Tibial artery (tissue), 4 donors: ENCODE data around the gene PSRC1.
A peak's percentile ranks its signal among the peaks of the same experiment; 100 is the strongest.

Experiments used
- DNase-seq, 2 donors: peaks; one replicate each; pipeline ENCODE4 v3.0.0-alpha.2; 2019
- H3K27ac ChIP-seq, 2 donors: fragments of 200-600 bp; sonication (generic) in 1 of 2; 1 replicate in 1 of 2; 2 replicates in 1 of 2; pipeline ENCODE4 v1.5.1; 2018 to 2019; ENCODE audit warnings: mild to moderate bottlenecking in 1 of 2
- H3K27me3 ChIP-seq, 2 donors: fragments of 200-600 bp; sonication (generic) in 1 of 2; one replicate each; pipeline versions ENCODE4 v1.5.1 to v1.6.0; 2016 to 2019
- H3K36me3 ChIP-seq, 3 donors: fragments of 200-600 bp; sonication (generic) in 2 of 3; one replicate each; pipeline ENCODE4 v1.5.1; 2016 to 2019; ENCODE audit warnings: mild to moderate bottlenecking in 2 of 3
- H3K4me1 ChIP-seq, 4 donors: fragments of 200-600 bp; sonication (generic) in 2 of 4; 1 replicate in 3 of 4; 2 replicates in 1 of 4; pipeline ENCODE4 v1.5.1; 2016 to 2019
- H3K4me3 ChIP-seq, 2 donors: fragments of 200-600 bp; sonication (generic) in 1 of 2; 1 replicate in 1 of 2; 2 replicates in 1 of 2; pipeline ENCODE4 v1.5.1; 2018 to 2019; ENCODE audit warnings: mild to moderate bottlenecking in 2 of 2
- H3K9me3 ChIP-seq, 3 donors: fragments of 200-600 bp; sonication (generic) in 1 of 3; one replicate each; pipeline ENCODE4 v1.5.1; 2016 to 2019
- intact Hi-C: fragments of 100-400 bp; cut with DNase I; formaldehyde crosslinking; loops from one replicate; pipeline ENCODE4 v1.15.0; 2023; ENCODE audit warnings: low total_unique reads
- TF ChIP-seq, protein P1 (sequence below), 2 experiments: fragments of 200-600 bp in 1 of 2; fragments of 450-650 bp in 1 of 2; IDR thresholded peaks; one replicate each; pipeline ENCODE4 v1.5.1; 2017 to 2019; ENCODE audit warnings: antibody characterized with exemption in 2 of 2, mild to moderate bottlenecking in 1 of 2, moderate library complexity in 1 of 2

The PSRC1 gene

DNA sequence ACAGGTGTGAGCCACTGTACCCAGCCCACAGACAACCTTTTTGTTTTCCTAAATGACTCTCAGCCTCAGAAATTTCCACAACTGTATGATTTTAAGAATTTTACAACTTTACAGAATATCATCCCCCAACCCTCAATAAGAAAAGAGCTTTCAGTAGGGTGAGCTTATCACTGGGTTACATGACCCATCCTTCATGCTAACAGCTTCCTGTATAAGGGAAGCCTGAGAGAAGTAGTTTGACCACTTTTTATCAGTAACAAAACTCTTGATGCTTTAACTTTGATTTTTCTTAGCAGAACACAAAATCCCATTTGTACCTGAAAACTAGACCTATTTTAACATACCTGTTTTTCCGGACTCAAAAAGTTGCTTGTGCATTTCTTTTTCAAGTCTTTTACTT is 33.6 kb upstream of the PSRC1 start:
- no peaks in the 10 kb centered on the region for H3K27me3 ChIP-seq
- no peak for DNase-seq
- no peaks in the 10 kb centered on the region for H3K4me1 ChIP-seq
- H3K4me3 ChIP-seq: no peak overlapping the region
- TF ChIP-seq, protein P1, sequence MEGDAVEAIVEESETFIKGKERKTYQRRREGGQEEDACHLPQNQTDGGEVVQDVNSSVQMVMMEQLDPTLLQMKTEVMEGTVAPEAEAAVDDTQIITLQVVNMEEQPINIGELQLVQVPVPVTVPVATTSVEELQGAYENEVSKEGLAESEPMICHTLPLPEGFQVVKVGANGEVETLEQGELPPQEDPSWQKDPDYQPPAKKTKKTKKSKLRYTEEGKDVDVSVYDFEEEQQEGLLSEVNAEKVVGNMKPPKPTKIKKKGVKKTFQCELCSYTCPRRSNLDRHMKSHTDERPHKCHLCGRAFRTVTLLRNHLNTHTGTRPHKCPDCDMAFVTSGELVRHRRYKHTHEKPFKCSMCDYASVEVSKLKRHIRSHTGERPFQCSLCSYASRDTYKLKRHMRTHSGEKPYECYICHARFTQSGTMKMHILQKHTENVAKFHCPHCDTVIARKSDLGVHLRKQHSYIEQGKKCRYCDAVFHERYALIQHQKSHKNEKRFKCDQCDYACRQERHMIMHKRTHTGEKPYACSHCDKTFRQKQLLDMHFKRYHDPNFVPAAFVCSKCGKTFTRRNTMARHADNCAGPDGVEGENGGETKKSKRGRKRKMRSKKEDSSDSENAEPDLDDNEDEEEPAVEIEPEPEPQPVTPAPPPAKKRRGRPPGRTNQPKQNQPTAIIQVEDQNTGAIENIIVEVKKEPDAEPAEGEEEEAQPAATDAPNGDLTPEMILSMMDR (IDR thresholded peaks at IDR 0.05): no peak
- peaks cover 98 to 100% (median 100%) of the 10 kb centered on the region in 3 donors for H3K36me3 ChIP-seq
- no peaks in the 10 kb centered on the region for H3K9me3 ChIP-seq
- intact Hi-C loops: no loop called here
- H3K27ac ChIP-seq: no peak overlapping the region

GRCh38 chr1:109315288-109315687 is 32.3 kb upstream of the PSRC1 start:
- H3K4me1 ChIP-seq: no peaks in the 10 kb centered on the region
- TF ChIP-seq, protein P1 (IDR thresholded peaks at IDR 0.05): no peak
- H3K27ac ChIP-seq: no peak overlapping the region
- H3K9me3 ChIP-seq: no peaks in the 10 kb centered on the region
- H3K36me3 ChIP-seq: peaks cover 98 to 100% (median 100%) of the 10 kb centered on the region in 3 donors
- H3K4me3 ChIP-seq: no peak overlapping the region
- no peak for DNase-seq
- H3K27me3 ChIP-seq: no peaks in the 10 kb centered on the region
- intact Hi-C loops: no loop called here

DNA sequence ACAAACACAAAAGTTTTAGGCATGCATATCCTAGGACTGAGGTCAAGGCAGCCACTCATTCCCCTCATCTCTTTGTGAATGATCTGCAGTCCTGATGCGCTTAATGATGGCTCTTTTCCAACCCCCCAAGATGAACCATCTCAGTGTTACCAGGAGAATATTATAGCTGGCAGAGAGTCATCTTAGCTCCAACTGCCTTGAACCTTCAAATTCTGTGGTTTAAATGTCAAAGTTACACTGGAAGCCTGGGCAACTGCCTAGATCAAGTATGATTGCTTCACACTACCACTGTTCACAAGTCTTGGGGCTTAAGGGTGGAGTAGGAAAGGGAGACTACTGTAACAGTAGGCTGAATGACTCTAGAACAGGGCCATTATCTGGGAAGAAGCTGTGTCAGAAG is 31.9 kb upstream of the PSRC1 start:
- peaks cover 94 to 100% (median 95%) of the 10 kb centered on the region in 3 donors for H3K36me3 ChIP-seq
- DNase-seq: no peak

GRCh38 chr1:109312978-109313775 is 30.2 kb upstream of the PSRC1 start:
- Histone ChIP-seq H3K27me3 (no peaks in the 10 kb centered on the region), H3K36me3 (peaks cover 85 to 98% (median 93%) of the 10 kb centered on the region in 3 donors), H3K27ac (no peak overlapping the region), H3K4me1 (peaks cover 0 to under 1% (median 0%) of the 10 kb centered on the region in 4 donors), H3K9me3 (no peaks in the 10 kb centered on the region), H3K4me3 (no peak overlapping the region)
- intact Hi-C loops: no loop called here
- peak in 1 of 2 donors; percentile 28 for DNase-seq
- TF ChIP-seq, protein P1 (IDR thresholded peaks at IDR 0.05): no peak

More for the DNA sequence above, 31.9 kb upstream of the PSRC1 start:
- Histone ChIP-seq H3K27me3 (no peaks in the 10 kb centered on the region), H3K4me3 (no peak overlapping the region), H3K27ac (no peak overlapping the region), H3K9me3 (no peaks in the 10 kb centered on the region), H3K4me1 (no peaks in the 10 kb centered on the region)
- TF ChIP-seq, protein P1 (IDR thresholded peaks at IDR 0.05): no peak
- intact Hi-C loops: no loop called here

DNA sequence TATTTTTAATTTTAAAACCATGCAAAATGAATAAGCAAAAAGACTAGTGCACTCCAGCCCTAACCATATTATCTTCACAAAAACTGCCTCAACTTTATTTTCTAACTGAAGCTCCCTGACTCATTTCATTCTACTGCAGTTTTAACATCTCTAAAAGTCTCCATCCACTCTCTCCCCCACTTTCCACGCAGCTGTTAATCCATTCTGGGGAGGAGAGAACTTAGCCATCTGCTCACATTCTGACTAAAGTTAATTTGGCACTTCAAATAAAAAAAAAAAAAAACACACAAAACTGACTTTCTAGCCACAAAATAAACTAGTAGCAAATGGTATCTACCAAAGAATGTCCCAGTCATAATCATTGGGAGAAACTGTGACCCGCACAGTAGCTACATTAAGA is 29.3 kb upstream of the PSRC1 start:
- TF ChIP-seq, protein P1 (IDR thresholded peaks at IDR 0.05): no peak
- Histone ChIP-seq H3K4me1 (peaks cover 0 to 9% (median 3%) of the 10 kb centered on the region in 4 donors), H3K9me3 (no peaks in the 10 kb centered on the region), H3K27me3 (no peaks in the 10 kb centered on the region), H3K27ac (no peak overlapping the region), H3K4me3 (no peak overlapping the region), H3K36me3 (peaks cover 75 to 88% (median 84%) of the 10 kb centered on the region in 3 donors)
- intact Hi-C loops: no loop called here
- DNase-seq: no peak
